Activated gamma-delta T cell (primary cell): ENCODE data around the gene PKIG.
"Not testable (repeated sequence)": the region's sequence is repeated elsewhere in the genome, so short reads cannot be mapped to it uniquely, and the experiment has no call there.

ENCODE experiments used
- DNase-seq: peaks from one replicate; lab custom pipeline; 2025; lab: John Stamatoyannopoulos, UW
- total RNA-seq, 2 donors: gene quantifications; one replicate each; lab custom pipeline; 2026; lab: John Stamatoyannopoulos, UW

The PKIG gene
- total RNA-seq = 0.82 to 8.3 reads per million in 2 donors

- DNase-seq = no peak
These were observed at the start of gene PKIG for GRCh38 chr20:44582311-44583025. PKIG (plus strand) TSS chr20:44582579; CDS start chr20:44614557, 31,978 bp downstream.

- DNase-seq = no peak
These were observed 49.4 kb upstream of the PKIG start for GRCh38 chr20:44532981-44533331.

- no peak for DNase-seq
These were observed 48.5 kb upstream of the PKIG start for GRCh38 chr20:44533928-44534327.

GRCh38 chr20:44536175-44536574 lies 46.2 kb upstream of the PKIG start:
- DNase-seq = no peak

GRCh38 chr20:44537993-44538392 lies 44.4 kb upstream of the PKIG start:
- DNase-seq = no peak

- no peak for DNase-seq
These were observed 41.5 kb upstream of the PKIG start for GRCh38 chr20:44540834-44541233.

DNA sequence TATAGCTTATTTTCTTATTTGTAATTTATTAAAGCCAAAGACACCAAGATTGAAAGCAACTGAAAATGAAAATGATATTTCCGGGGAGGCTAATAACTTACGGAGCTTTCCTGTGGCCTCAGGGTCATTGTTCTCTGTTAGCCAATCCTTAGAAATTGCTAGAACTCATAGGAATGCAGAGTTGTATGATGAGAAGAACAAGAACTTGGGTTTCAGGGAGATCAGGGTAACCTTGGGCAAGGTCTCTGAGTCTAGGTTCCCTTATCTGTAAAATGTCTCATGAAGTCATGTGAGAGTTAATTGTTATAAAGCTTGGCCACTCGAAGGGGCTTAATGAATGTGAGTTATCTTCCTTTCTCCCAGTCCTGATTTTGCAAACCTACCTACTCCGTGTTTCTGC lies 40.4 kb upstream of the PKIG start:
- DNase-seq = no peak

DNA sequence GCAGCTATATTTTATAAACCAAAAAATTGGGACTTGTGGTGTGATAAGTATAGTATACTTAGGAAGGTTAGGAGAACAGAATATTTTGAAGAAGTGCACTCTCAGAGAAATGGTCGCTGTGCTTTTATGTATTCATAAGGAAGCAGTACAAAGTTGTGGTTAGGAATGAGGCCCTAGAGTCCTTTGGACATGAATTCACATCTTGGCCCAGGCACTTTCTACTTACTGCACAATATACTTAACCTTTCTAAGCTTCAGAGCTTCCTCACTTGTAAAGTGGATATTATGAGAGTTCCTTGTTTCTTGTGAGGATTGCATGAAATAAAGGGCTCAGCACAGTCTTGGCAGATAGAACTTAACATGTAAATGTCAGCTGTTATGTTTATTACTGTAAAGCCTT lies 39.5 kb upstream of the PKIG start:
- DNase-seq = no peak

GRCh38 chr20:44543358-44543757 lies 39.0 kb upstream of the PKIG start:
- no peak for DNase-seq

DNA sequence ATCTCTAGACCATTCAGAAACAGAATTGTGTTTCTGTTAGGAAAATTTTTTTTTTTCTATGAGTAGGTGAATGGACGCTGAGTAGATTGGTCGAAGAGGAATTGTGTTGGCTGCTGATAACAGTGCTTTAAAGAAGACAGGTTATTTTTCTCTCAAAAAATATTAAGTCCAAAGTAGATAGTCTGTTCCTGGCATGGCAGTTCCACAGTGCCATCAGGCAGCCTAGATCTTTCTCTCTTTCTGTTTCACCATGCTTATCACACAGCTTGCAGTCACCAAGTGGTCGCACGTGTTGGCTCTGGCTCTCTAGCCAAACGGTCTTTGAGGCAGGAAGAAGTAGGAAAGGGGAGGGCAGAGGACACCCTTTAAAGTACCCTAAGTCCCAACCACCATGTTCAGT lies 38.1 kb upstream of the PKIG start:
- DNase-seq = no peak

- no peak for DNase-seq
These were observed 35.0 kb upstream of the PKIG start for GRCh38 chr20:44547419-44547818.

DNA sequence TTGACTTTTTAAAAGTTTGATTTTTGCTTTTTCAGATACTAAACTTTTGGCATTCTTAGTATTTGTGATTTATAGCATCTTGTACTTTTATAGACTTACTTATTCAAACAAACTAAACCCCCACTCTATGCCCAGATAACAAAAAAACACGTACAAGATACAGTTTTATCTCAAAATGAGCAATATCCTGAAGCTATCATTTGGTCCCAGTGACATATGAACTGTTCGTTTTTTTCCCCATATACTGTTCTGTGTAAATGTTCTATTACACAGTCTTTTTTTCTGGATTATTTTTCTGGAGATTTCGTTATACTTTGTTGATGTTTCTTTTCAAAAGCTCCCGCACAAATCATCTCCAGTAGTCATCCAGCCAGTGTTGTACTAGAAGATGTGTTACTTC lies 33.3 kb upstream of the PKIG start:
- DNase-seq = no peak

DNA sequence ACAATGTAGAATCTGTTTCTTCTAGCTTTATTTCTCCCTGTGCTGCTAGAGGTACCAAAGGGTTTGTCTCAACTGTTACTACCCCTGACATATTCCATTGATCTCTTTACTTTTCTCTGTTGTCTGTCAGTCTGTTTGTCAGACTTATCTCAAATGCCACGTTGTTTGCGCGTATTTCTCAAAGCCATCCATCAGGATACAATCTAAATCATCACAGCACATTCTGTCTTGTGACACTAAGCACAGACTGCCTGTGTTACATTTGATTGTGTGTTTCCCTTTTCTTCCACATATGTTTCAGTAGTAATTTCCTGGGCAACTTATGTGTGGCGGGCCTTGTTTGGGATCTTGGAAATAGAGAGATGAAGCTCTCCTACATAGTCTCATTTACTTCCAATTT lies 30.3 kb upstream of the PKIG start:
- DNase-seq = no peak

DNA sequence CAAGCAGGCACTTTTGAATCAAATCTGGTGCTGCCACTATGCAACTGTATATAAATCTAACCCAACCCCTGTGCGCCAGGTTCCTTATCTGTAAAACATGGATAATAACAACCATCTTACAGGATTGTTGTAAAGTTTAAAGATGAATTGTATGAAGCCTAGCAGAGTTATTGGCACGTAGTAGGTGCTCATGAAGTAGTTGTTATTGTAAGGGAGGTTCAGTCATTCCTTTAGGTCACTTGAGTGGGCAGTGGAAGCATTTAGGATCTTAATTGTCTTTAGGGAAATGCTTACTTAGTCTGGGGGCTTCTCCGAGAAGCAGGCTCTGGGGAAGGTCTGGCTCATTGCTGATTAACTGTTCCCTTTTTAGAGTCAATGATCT lies 29.8 kb upstream of the PKIG start:
- no peak for DNase-seq

GRCh38 chr20:44552950-44553908 lies 29.1 kb upstream of the PKIG start:
- DNase-seq = no peak

DNA sequence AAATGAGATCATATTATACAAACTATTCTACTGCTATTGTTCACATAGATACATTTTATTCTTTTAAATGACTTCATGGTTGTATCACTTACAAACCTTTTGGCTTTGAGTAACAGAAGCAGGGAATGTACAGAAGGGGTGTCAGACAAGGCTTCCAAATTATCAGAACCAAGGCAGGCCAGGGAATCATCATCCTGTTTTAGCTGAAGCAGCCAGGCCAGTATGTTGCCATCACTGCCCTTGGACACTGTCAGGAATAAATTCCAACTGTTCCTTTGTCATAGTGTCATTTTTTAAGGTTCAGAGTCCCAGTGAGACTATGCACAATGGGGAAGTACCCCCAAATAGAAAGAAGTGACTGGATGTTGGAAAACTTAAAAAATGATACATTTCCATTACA lies 23.1 kb upstream of the PKIG start:
- DNase-seq = no peak

DNA sequence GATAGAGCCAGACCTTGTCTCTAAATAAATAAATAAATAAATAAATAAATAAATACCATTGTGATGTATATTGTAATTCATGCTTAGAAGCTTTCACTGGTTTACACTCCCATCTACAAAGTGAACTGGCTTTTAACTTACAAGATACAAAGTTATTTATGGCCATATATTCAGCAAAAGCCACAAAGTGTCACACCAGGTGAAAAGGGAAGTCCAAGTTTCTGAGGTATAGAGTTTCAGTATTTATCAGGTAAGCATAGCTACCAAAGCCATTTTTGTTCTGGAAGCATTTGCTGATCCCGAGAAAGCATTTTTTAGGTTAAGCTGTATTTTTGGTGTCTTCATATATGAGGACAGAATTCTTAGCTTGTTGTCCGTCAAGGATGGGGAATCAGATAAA lies 22.1 kb upstream of the PKIG start:
- no peak for DNase-seq

DNA sequence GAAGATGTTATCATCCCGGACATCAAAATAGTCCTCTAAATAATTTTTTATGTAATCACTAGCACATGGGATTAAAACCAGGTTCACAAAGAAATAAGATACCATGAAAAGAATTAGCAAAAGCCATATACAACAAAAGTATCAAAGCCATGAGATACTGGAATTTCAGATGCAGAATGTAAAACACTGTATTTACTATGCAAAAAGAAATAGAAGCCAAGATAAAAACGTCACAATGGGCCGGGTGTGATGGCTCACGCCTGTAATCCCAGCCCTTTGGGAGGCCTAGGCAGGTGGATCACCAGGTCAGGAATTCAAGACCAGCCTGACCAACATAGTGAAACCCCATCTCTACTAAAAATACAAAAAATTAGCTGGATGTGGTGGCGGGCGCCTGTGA lies 21.6 kb upstream of the PKIG start:
- not testable (repeated sequence) for DNase-seq

GRCh38 chr20:44561876-44562275 lies 20.5 kb upstream of the PKIG start:
- DNase-seq = no peak

DNA sequence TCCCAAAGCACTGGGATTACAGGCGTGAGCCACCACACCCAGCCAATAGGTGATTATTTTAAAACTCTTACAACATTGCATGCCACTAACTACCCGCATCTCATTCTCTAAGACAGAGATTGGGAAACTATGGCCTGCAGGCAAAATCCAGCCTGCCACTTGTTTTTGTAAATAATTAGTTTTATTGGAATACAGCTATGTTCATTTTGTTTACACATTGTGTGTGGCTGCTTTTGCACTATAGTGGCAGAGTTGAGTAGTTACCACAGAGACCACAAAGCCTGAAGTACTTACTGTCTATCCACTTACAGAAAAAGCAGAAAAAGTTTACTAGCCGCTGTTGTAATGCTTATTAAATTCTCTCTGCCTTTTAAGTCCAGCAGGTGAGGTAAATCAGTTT lies 16.4 kb upstream of the PKIG start:
- DNase-seq = no peak

- DNase-seq = no peak
These were observed 15.6 kb upstream of the PKIG start for GRCh38 chr20:44566811-44567210.

DNA sequence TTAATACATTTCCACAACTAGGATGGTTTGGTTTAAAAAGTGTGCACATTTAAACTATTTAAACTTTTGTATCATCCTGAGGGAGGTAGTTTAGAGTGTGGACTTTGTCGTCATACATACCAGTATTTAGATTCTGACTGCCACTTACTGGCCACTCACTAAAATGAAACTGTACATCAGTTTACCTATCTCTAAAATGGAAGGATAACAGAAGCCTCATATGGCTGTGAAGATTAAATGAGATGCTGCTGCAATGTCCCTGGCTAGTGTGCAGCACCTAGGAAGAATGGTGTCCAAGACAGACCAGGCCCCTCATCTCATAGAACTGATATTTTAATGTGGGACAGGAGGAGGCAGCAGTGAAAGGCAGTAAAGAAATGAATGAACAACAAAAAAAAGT lies 12.0 kb upstream of the PKIG start:
- DNase-seq = no peak

DNA sequence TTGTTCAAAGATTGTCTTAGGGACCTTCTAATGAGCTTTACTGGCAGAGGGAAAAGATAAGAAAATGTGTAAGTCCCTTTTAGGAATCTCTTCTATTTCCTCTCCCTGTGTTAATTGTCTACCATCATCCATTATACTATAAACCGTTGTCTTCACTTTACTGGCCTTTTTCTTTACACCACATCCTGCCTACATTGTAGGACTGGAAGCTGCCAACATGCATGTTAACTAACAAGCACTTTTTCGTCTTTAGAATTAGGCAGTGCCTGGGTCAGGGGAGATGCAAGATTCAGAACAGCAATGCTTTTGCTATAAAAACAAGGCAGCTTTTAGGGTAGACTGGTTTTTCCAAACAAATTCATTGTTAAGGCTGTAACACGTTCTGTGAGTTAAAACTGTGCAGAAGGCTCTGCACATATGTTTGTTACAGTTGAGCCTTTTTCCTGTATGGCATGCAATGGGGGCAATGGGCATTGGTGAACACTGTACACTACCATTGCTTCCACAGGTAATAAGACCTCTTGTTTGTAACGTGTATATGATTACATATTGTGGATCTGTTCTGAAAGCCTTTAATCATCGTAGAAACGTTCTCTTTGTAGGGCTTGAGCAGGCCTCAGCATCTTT lies 10.9 kb upstream of the PKIG start:
- DNase-seq = no peak
